B cell (primary cell): ENCODE results near the gene TMEM108. TPM values are rescaled to one million over a fixed set of nuclear protein-coding genes. Genes with fewer than 3 reads are reported as not detected.
A peak's percentile ranks its signal among the peaks of the same experiment; 100 is the strongest.

Experiments
- ATAC-seq: fragments of 200-7000 bp; cut with Tn5 transposase; one replicate; pipeline ENCODE4 v1.10.0; 2021; ENCODE audit warnings: low read depth, mild to moderate bottlenecking, moderate number of reproducible peaks, moderate library complexity
- CTCF ChIA-PET: fragments of 350-600 bp; sonication (Branson Sonifier 250); formaldehyde crosslinking; loops from one replicate; lab custom pipeline; 2021; ENCODE audit warnings: antibody characterized with exemption, inconsistent platforms; lab: Charles Lee
- POLR2A ChIA-PET: fragments of 350-600 bp; sonication (Branson Sonifier 250); formaldehyde crosslinking; loops from one replicate; lab custom pipeline; 2021; ENCODE audit warnings: antibody characterized with exemption; lab: Charles Lee
- DNase-seq: peaks from one replicate; pipeline ENCODE4 v3.0.0; 2013
- H2AFZ ChIP-seq: 2 replicates; pipeline ENCODE4 v1.6.1; 2012; ENCODE audit warnings: mild to moderate bottlenecking, low read depth, low read length; ENCODE audit not compliant: insufficient read depth, poor library complexity, severe bottlenecking
- H3K27ac ChIP-seq, 2 donors: 1 replicate in 1 of 2; 2 replicates in 1 of 2; pipeline ENCODE4 v1.5.1; 2012 to 2013; ENCODE audit warnings: low read length in 2 of 2, mild to moderate bottlenecking in 2 of 2, moderate library complexity in 1 of 2
- H3K27me3 ChIP-seq, 4 experiments: fragments of 200-600 bp in 1 of 4; sonication (generic) in 1 of 4; replicated peaks in 1 of 4; 1 replicate in 2 of 4; 2 replicates in 2 of 4; pipeline versions ENCODE4 v1.6.1 to v1.7.0; 2013 to 2016; ENCODE audit warnings: low read length in 3 of 4, mild to moderate bottlenecking in 2 of 4, mixed read lengths in 1 of 4, moderate library complexity in 1 of 4; ENCODE audit not compliant: insufficient read depth in 4 of 4, control insufficient read depth in 3 of 4; ENCODE audit errors: control extremely low read depth in 1 of 4
- H3K36me3 ChIP-seq, 2 experiments: replicated peaks in 1 of 2; 1 replicate in 1 of 2; 2 replicates in 1 of 2; pipeline versions ENCODE4 v1.6.1 to v1.7.1; 2013; ENCODE audit warnings: low read length in 1 of 2; ENCODE audit not compliant: insufficient read depth in 2 of 2, control insufficient read depth in 1 of 2; ENCODE audit errors: control extremely low read depth in 1 of 2, extremely low read depth in 1 of 2
- H3K4me1 ChIP-seq, 2 donors: fragments of 200-600 bp in 1 of 2; sonication (generic) in 1 of 2; 1 replicate in 1 of 2; 2 replicates in 1 of 2; pipeline versions ENCODE4 v1.5.1 to v1.6.1; 2013 to 2017; ENCODE audit warnings: low read length in 2 of 2; ENCODE audit not compliant: control insufficient read depth in 2 of 2, insufficient read depth in 2 of 2
- H3K4me2 ChIP-seq: replicated peaks from 2 replicates; pipeline ENCODE3; 2012; ENCODE audit warnings: mild to moderate bottlenecking, low read depth, low read length; ENCODE audit not compliant: poor library complexity, severe bottlenecking
- H3K4me3 ChIP-seq, 5 experiments: fragments of 200-600 bp in 1 of 5; sonication (generic) in 1 of 5; 1 replicate in 3 of 5; 2 replicates in 2 of 5; pipeline versions ENCODE4 v1.5.1 to v1.7.0; 2011 to 2016; ENCODE audit warnings: low read length in 4 of 5, mild to moderate bottlenecking in 4 of 5, low read depth in 2 of 5, control low read depth in 1 of 5, moderate library complexity in 1 of 5; ENCODE audit not compliant: insufficient read depth in 1 of 5; ENCODE audit errors: control extremely low read depth in 1 of 5, extremely low read depth in 1 of 5
- H3K79me2 ChIP-seq: fragments of 200-600 bp; sonication (generic); one replicate; pipeline ENCODE4 v1.6.0; 2016; ENCODE audit warnings: low read length; ENCODE audit not compliant: control insufficient read depth, insufficient read depth
- H3K9ac ChIP-seq: fragments of 200-600 bp; sonication (generic); 2 replicates; pipeline ENCODE4 v1.6.1; 2017; ENCODE audit warnings: mild to moderate bottlenecking, low read length, moderate library complexity
- H3K9me3 ChIP-seq, 3 donors: one replicate each; pipeline versions ENCODE4 v1.6.1 to v1.7.1; 2013; ENCODE audit warnings: low read length in 2 of 3; ENCODE audit not compliant: control insufficient read depth in 2 of 3, insufficient read depth in 1 of 3; ENCODE audit errors: control extremely low read depth in 1 of 3
- H4K20me1 ChIP-seq: 2 replicates; pipeline ENCODE4 v1.6.0; 2012; ENCODE audit warnings: mild to moderate bottlenecking, low read length; ENCODE audit not compliant: insufficient read depth, control insufficient read depth, poor library complexity, severe bottlenecking
- H3K27ac Mint-ChIP-seq: one replicate; pipeline ENCODE4 v1.8.0; 2021; ENCODE audit warnings: mixed read lengths
- H3K27me3 Mint-ChIP-seq: one replicate; pipeline ENCODE4 v1.8.0; 2021; ENCODE audit warnings: mixed read lengths
- H3K4me1 Mint-ChIP-seq: one replicate; pipeline ENCODE4 v1.8.0; 2021; ENCODE audit warnings: mixed read lengths
- H3K4me3 Mint-ChIP-seq: one replicate; pipeline ENCODE4 v1.8.0; 2021; ENCODE audit warnings: mixed read lengths
- H3K9me3 Mint-ChIP-seq: one replicate; pipeline ENCODE4 v1.8.0; 2022; ENCODE audit warnings: mixed read lengths; ENCODE audit not compliant: insufficient read depth
- CTCF ChIP-seq: fragments of 200-600 bp; IDR thresholded peaks from one replicate; pipeline ENCODE4 v1.8.0; 2022; ENCODE audit warnings: antibody characterized with exemption, mild to moderate bottlenecking
- EZH2 ChIP-seq: IDR thresholded peaks from 2 replicates; pipeline ENCODE4 v1.6.1; 2012; ENCODE audit warnings: borderline replicate concordance, low read depth, mild to moderate bottlenecking, moderate library complexity, low read length; ENCODE audit not compliant: insufficient read depth, poor library complexity, severe bottlenecking
- WGBS: methylation state at CpG from one replicate; pipeline ENCODE4 v1.1.5; 2013; ENCODE audit warnings: missing lambda C conversion rate; ENCODE audit not compliant: insufficient coverage; 5-methylcytosine and 5-hydroxymethylcytosine counted together
- intact Hi-C: fragments of 100-400 bp; cut with micrococcal nuclease; formaldehyde crosslinking; loops from one replicate; pipeline ENCODE4 v1.10.0; 2022
- polyA plus RNA-seq: library from polyadenylated mRNA; depleted of rRNA; stranded (reverse); fragments of >200 nt; gene quantifications from 2 replicates; pipeline ENCODE4 v1.2.3, GENCODE V29; 2012
- total RNA-seq, 2 donors: library from RNA; stranded (reverse); fragments of 120-200 nt in 1 of 2; gene quantifications; 1 replicate in 1 of 2; 2 replicates in 1 of 2; pipeline versions ENCODE4 v1.2.3 to v1.2.4, GENCODE V29; 2013 to 2022

The TMEM108 gene
- total and polyA plus RNA-seq, 2 donors (not counting 1 experiment from before 2014, with no cell fraction given), result not detected

GRCh38 chr3:133037436-133037835 lies 755 bp upstream of the TMEM108 start:
- intact Hi-C loops, result no loop called here
- Histone ChIP-seq H3K9ac (no peak overlapping the region), H3K4me1 (peaks cover 8 to 17% of the 10 kb centered on the region in 2 donors), H3K4me2 (no peak overlapping the region), H3K27me3 (peaks cover 0 to 39% (median 30%) of the 10 kb centered on the region in 4 experiments), H2AFZ (no peak overlapping the region), H3K27ac (no peak overlapping the region), H3K4me3 (no peak overlapping the region), H3K79me2 (no peaks in the 10 kb centered on the region), H4K20me1 (no peaks in the 10 kb centered on the region), H3K9me3 (peaks cover 0 to 9% (median 0%) of the 10 kb centered on the region in 3 donors), H3K36me3 (no peaks in the 10 kb centered on the region)
- DNase-seq, result no peak
- 96% methylated on average over 8 of the region's 9 CpGs for WGBS
- CTCF ChIA-PET, result interaction anchor here (1.3 kb wide), 1 partner anchor 9 kb away, joined by 4 read pairs; no protein-coding TSS in a partner anchor
- TF ChIP-seq CTCF, result no peak
- no peak for TF ChIP-seq EZH2
- H3K4me3 Mint-ChIP-seq, result peak overlapping the region; percentile 40
- no peaks in the 10 kb centered on the region for H3K9me3 Mint-ChIP-seq
- H3K27ac Mint-ChIP-seq, result no peak overlapping the region
- peaks cover 50% of the 10 kb centered on the region for H3K27me3 Mint-ChIP-seq
- POLR2A ChIA-PET, result no interaction called here
- peaks cover 6% of the 10 kb centered on the region for H3K4me1 Mint-ChIP-seq
- no peak for ATAC-seq

GRCh38 chr3:133038731-133039375 lies 662 bp downstream of the TMEM108 start:
- no peak overlapping the region for H3K27ac ChIP-seq
- H3K4me3 ChIP-seq, result peak overlapping the region in 1 of 5 experiments; percentile 22
- ChIA-PET CTCF (no interaction called here), POLR2A (no interaction called here)
- Mint-ChIP-seq H3K27ac (no peak overlapping the region), H3K4me1 (peaks cover 6% of the 10 kb centered on the region), H3K4me3 (peak overlapping the region; percentile 24), H3K9me3 (no peaks in the 10 kb centered on the region), H3K27me3 (peaks cover 50% of the 10 kb centered on the region)
- ATAC-seq (no peak), DNase-seq (no peak)
- TF ChIP-seq EZH2, result no peak
- TF ChIP-seq CTCF, result no peak
- no peaks in the 10 kb centered on the region for H3K36me3 ChIP-seq
- H3K4me2 ChIP-seq, result peak overlapping the region; percentile 59
- intact Hi-C loops, result no loop called here
- peaks cover 8 to 17% of the 10 kb centered on the region in 2 donors for H3K4me1 ChIP-seq
- no peak overlapping the region for H3K9ac ChIP-seq
- no peaks in the 10 kb centered on the region for H4K20me1 ChIP-seq
- peak overlapping the region; percentile 62 for H2AFZ ChIP-seq
- peaks cover 0 to 39% (median 30%) of the 10 kb centered on the region in 4 experiments for H3K27me3 ChIP-seq
- no peaks in the 10 kb centered on the region for H3K79me2 ChIP-seq
- 3% methylated on average over 27 of the region's 31 CpGs for WGBS
- peaks cover 0 to 9% (median 0%) of the 10 kb centered on the region in 3 donors for H3K9me3 ChIP-seq
